Ecto neural progenitor cell (in vitro differentiated cells): ENCODE data around the gene UMAD1.
"Not testable (repeated sequence)": the region's sequence is repeated elsewhere in the genome, so short reads cannot be mapped to it uniquely, and the experiment has no call there.

Experiments used
- DNase-seq: peaks from one replicate; pipeline ENCODE4 v3.0.0-alpha.2; 2018; ENCODE audit warnings: low spot score

Gene UMAD1

GRCh38 chr7:7803715-7804178 lies 163.2 kb downstream of the UMAD1 start:
- DNase-seq = no peak

- DNase-seq = not testable (repeated sequence)
Observed at GRCh38 chr7:7804822-7805221, 164.3 kb downstream of the UMAD1 start.

- no peak for DNase-seq
Observed at GRCh38 chr7:7805511-7806153, 165.1 kb downstream of the UMAD1 start.

- no peak for DNase-seq
Observed at GRCh38 chr7:7808156-7808555, 167.6 kb downstream of the UMAD1 start.

- DNase-seq = no peak
Observed at GRCh38 chr7:7808626-7809025, 168.1 kb downstream of the UMAD1 start.

- DNase-seq = no peak
Observed at GRCh38 chr7:7810380-7810779, 169.8 kb downstream of the UMAD1 start.

- no peak for DNase-seq
Observed at GRCh38 chr7:7810826-7811225, 170.3 kb downstream of the UMAD1 start.

GRCh38 chr7:7812112-7812511 lies 171.6 kb downstream of the UMAD1 start:
- no peak for DNase-seq

GRCh38 chr7:7815395-7815794 lies 174.8 kb downstream of the UMAD1 start:
- DNase-seq = no peak

GRCh38 chr7:7816084-7816483 lies 175.5 kb downstream of the UMAD1 start:
- no peak for DNase-seq

- DNase-seq = no peak
Observed at GRCh38 chr7:7816816-7817536, 176.4 kb downstream of the UMAD1 start.

GRCh38 chr7:7817748-7818147 lies 177.2 kb downstream of the UMAD1 start:
- DNase-seq = no peak

GRCh38 chr7:7818179-7818578 lies 177.6 kb downstream of the UMAD1 start:
- DNase-seq = not testable (repeated sequence)

GRCh38 chr7:7819442-7820247 lies 179.1 kb downstream of the UMAD1 start:
- no peak for DNase-seq

GRCh38 chr7:7820409-7820808 lies 179.9 kb downstream of the UMAD1 start:
- DNase-seq = no peak

- no peak for DNase-seq
Observed at GRCh38 chr7:7820939-7821338, 180.4 kb downstream of the UMAD1 start.

- DNase-seq = no peak
Observed at GRCh38 chr7:7821517-7821916, 181.0 kb downstream of the UMAD1 start.

- not testable (repeated sequence) for DNase-seq
Observed at GRCh38 chr7:7825294-7825693, 184.7 kb downstream of the UMAD1 start.

- DNase-seq = no peak
Observed at GRCh38 chr7:7829667-7830066, 189.1 kb downstream of the UMAD1 start.

GRCh38 chr7:7830122-7830878 lies 189.7 kb downstream of the UMAD1 start:
- DNase-seq = no peak

- no peak for DNase-seq
Observed at GRCh38 chr7:7832518-7832917, 192.0 kb downstream of the UMAD1 start.

GRCh38 chr7:7834761-7835160 lies 194.2 kb downstream of the UMAD1 start:
- DNase-seq = no peak
